Spleen (tissue), 11 donors: ENCODE data around the gene INF2. TPM values are rescaled to one million over a fixed set of nuclear protein-coding genes. Genes with fewer than 3 reads are reported as not detected.

Source experiments
- DNase-seq: peaks from one replicate; pipeline ENCODE4 v3.0.0-alpha.2; 2020
- H3K27ac ChIP-seq, 8 donors: fragments of 200-600 bp; sonication (generic) in 7 of 8; 1 replicate in 4 of 8; 2 replicates in 4 of 8; pipeline versions ENCODE4 v1.5.0 to v1.8.0; 2016 to 2021; ENCODE audit warnings: inconsistent platforms in 4 of 8, mild to moderate bottlenecking in 4 of 8, moderate library complexity in 1 of 8
- H3K27me3 ChIP-seq, 7 donors: fragments of 200-600 bp; sonication (generic) in 6 of 7; replicated peaks in 1 of 7; 1 replicate in 4 of 7; 2 replicates in 3 of 7; pipeline versions ENCODE4 v1.5.0 to v1.8.0; 2016 to 2021; ENCODE audit warnings: inconsistent platforms in 3 of 7, mild to moderate bottlenecking in 1 of 7
- H3K36me3 ChIP-seq, 6 donors: fragments of 200-600 bp; sonication (generic) in 5 of 6; 1 replicate in 4 of 6; 2 replicates in 2 of 6; pipeline versions ENCODE4 v1.5.0 to v1.8.0; 2016 to 2021; ENCODE audit warnings: inconsistent platforms in 2 of 6
- H3K4me1 ChIP-seq, 6 donors: fragments of 200-600 bp; sonication (generic) in 5 of 6; 1 replicate in 3 of 6; 2 replicates in 3 of 6; pipeline versions ENCODE4 v1.5.0 to v1.8.0; 2016 to 2021; ENCODE audit warnings: inconsistent platforms in 3 of 6
- H3K4me3 ChIP-seq, 8 donors: fragments of 200-600 bp; sonication (generic) in 7 of 8; 1 replicate in 4 of 8; 2 replicates in 4 of 8; pipeline versions ENCODE4 v1.5.0 to v1.8.0; 2016 to 2021; ENCODE audit warnings: inconsistent platforms in 4 of 8, mild to moderate bottlenecking in 4 of 8, moderate library complexity in 2 of 8
- H3K9me3 ChIP-seq, 8 donors: fragments of 200-600 bp; sonication (generic) in 7 of 8; 1 replicate in 4 of 8; 2 replicates in 4 of 8; pipeline versions ENCODE4 v1.5.0 to v1.8.0; 2016 to 2021; ENCODE audit warnings: inconsistent platforms in 4 of 8
- CTCF ChIP-seq, 11 experiments: fragments of 200-600 bp in 7 of 11; fragments of 450-650 bp in 4 of 11; sonication (generic) in 4 of 11; IDR thresholded peaks in 8 of 11; conservative IDR thresholded peaks in 3 of 11; 1 replicate in 7 of 11; 2 replicates in 4 of 11; pipeline versions ENCODE4 v1.4.0 to v1.8.0; 2016 to 2021; ENCODE audit warnings: antibody characterized with exemption in 11 of 11, inconsistent platforms in 4 of 11, mild to moderate bottlenecking in 1 of 11
- POLR2A ChIP-seq, 3 donors: fragments of 450-650 bp; IDR thresholded peaks; one replicate each; pipeline ENCODE4 v1.5.1; 2017; ENCODE audit warnings: antibody characterized with exemption in 3 of 3, mild to moderate bottlenecking in 1 of 3
- POLR2AphosphoS5 ChIP-seq, 3 donors: sonication (generic); formaldehyde crosslinking; IDR thresholded peaks; one replicate each; pipeline ENCODE4 v1.5.1; 2017; ENCODE audit warnings: antibody characterized with exemption in 3 of 3
- WGBS, 5 donors: extraction: QIAGEN DNeasy Blood & Tissue Kit in 3 of 5; methylation state at CpG; one replicate each; pipeline versions ENCODE4 v1.1.5 to v1.1.7; 2013 to 2018; 5-methylcytosine and 5-hydroxymethylcytosine counted together
- intact Hi-C: fragments of 100-400 bp; cut with DNase I; formaldehyde crosslinking; loops from one replicate; pipeline ENCODE4 v1.15.0; 2023; ENCODE audit warnings: low total_unique reads
- polyA plus RNA-seq, 3 donors: library from polyadenylated mRNA; stranded (reverse); fragments of 200-250 nt; gene quantifications; one replicate each; pipeline ENCODE4 v1.2.1, GENCODE V29; 2013
- total RNA-seq, 7 donors: library from RNA; depleted of rRNA in 3 of 7; stranded (reverse); fragments of >200 nt in 3 of 7; fragmentation: NEBNext Ultra II Directional in 4 of 7; extraction: Animal tissue kit (Norgen Biotek cat#: 25700) in 4 of 7; gene quantifications; one replicate each; pipeline versions ENCODE4 v1.1.0 to v1.2.1, GENCODE V29; 2016 to 2021
- donor health status: healthy with polysubstance abuse.
- donor health status: DM: no; HTN: no; CAD: no; lungs with moderate emphysema.
- donor health status: DM: no; HTN: no; CAD: no.
- donor health status: Bipolar disorder and iron deficiency.
- donor health status: healthy.
- donor health status: DM: no; HTN: no; CAD: no.
- donor health status: DM: yes; HTN: yes; CAD: no.

INF2 gene
- total and polyA plus RNA-seq, 10 donors = 56.6 to 120 (median 98.6) TPM

- H3K27ac ChIP-seq = peak overlapping the region in 6 of 8 donors; percentile 70 to 90 (median 83)
- peaks cover 54 to 100% (median 86%) of the 10 kb centered on the region in 6 donors for H3K4me1 ChIP-seq
- TF ChIP-seq POLR2AphosphoS5 (IDR thresholded peaks at IDR 0.05) (no peak), POLR2A (IDR thresholded peaks at IDR 0.05) (no peak), CTCF (IDR thresholded peaks at IDR 0.05 in 8 of 11, conservative IDR thresholded peaks at IDR 0.05 in 3 of 11) (no peak)
- peaks cover 0 to 49% (median 6%) of the 10 kb centered on the region in 6 donors for H3K36me3 ChIP-seq
- intact Hi-C loops = no loop called here
- no peak for DNase-seq
- no peaks in the 10 kb centered on the region for H3K27me3 ChIP-seq
- H3K9me3 ChIP-seq = no peaks in the 10 kb centered on the region
- 56 to 74% (median 61%) methylated on average over 6 of the region's 6 CpGs for WGBS, 5 donors
- H3K4me3 ChIP-seq = peak overlapping the region in 2 of 8 donors; percentile 11 to 47
These were observed 6.2 kb downstream of the INF2 start for GRCh38 chr14:104695660-104696000.

GRCh38 chr14:104696671-104697316 lies 7.4 kb downstream of the INF2 start:
- intact Hi-C loops = no loop called here

GRCh38 chr14:104697317-104697703 lies 7.9 kb downstream of the INF2 start:
- peaks cover 0 to 58% (median 17%) of the 10 kb centered on the region in 6 donors for H3K36me3 ChIP-seq
- peak overlapping the region in 6 of 8 donors; percentile 13 to 90 (median 83) for H3K27ac ChIP-seq
- no peak for DNase-seq
- intact Hi-C loops = no loop called here
- no peaks in the 10 kb centered on the region for H3K9me3 ChIP-seq
- H3K27me3 ChIP-seq = no peaks in the 10 kb centered on the region
- no peak overlapping the region for H3K4me3 ChIP-seq
- peaks cover 38 to 97% (median 70%) of the 10 kb centered on the region in 6 donors for H3K4me1 ChIP-seq
- whole genome bisulfite sequencing, 5 donors = 81 to 95% (median 87%) methylated on average over 6 to 10 of the region's 10 CpGs
- TF ChIP-seq POLR2AphosphoS5 (IDR thresholded peaks at IDR 0.05) (no peak), CTCF (IDR thresholded peaks at IDR 0.05 in 8 of 11, conservative IDR thresholded peaks at IDR 0.05 in 3 of 11) (no peak), POLR2A (IDR thresholded peaks at IDR 0.05) (no peak)

More at GRCh38 chr14:104696671-104697316, 7.4 kb downstream of the INF2 start:
- 76 to 88% (median 87%) methylated on average over 5 to 14 of the region's 14 CpGs for WGBS, 5 donors
- no peak for DNase-seq
- Histone ChIP-seq H3K27ac (peak overlapping the region in 5 of 8 donors; percentile 46 to 90 (median 86)), H3K4me3 (no peak overlapping the region), H3K27me3 (no peaks in the 10 kb centered on the region), H3K36me3 (peaks cover 0 to 58% (median 12%) of the 10 kb centered on the region in 6 donors), H3K9me3 (no peaks in the 10 kb centered on the region), H3K4me1 (peaks cover 43 to 100% (median 75%) of the 10 kb centered on the region in 6 donors)
- TF ChIP-seq POLR2AphosphoS5 (IDR thresholded peaks at IDR 0.05) (peak in 2 of 3 donors; percentile 6 to 23), CTCF (IDR thresholded peaks at IDR 0.05 in 8 of 11, conservative IDR thresholded peaks at IDR 0.05 in 3 of 11) (no peak), POLR2A (IDR thresholded peaks at IDR 0.05) (no peak)

- WGBS, 5 donors = 74 to 93% (median 77%) methylated on average over 12 to 19 of the region's 19 CpGs
- TF ChIP-seq POLR2AphosphoS5 (IDR thresholded peaks at IDR 0.05) (peak in 1 of 3 donors; percentile 36), CTCF (IDR thresholded peaks at IDR 0.05 in 8 of 11, conservative IDR thresholded peaks at IDR 0.05 in 3 of 11) (no peak)
- H3K27ac ChIP-seq = peak overlapping the region in 5 of 8 donors; percentile 13 to 90 (median 86)
- H3K27me3 ChIP-seq = no peaks in the 10 kb centered on the region
- H3K9me3 ChIP-seq = no peaks in the 10 kb centered on the region
- no peak overlapping the region for H3K4me3 ChIP-seq
- peaks cover 0 to 60% (median 23%) of the 10 kb centered on the region in 6 donors for H3K36me3 ChIP-seq
- DNase-seq = no peak
- intact Hi-C loops = no loop called here
- H3K4me1 ChIP-seq = peaks cover 30 to 90% (median 63%) of the 10 kb centered on the region in 6 donors
These were observed 8.6 kb downstream of the INF2 start for GRCh38 chr14:104697892-104698583.
